NCI-H1694 (cell line): ENCODE data around the gene SFXN1.

Source experiments
- DNase-seq: peaks from one replicate; lab custom pipeline; 2025; lab: John Stamatoyannopoulos, UW

Gene SFXN1

GRCh38 chr5:175573493-175574269 lies 95.3 kb downstream of the SFXN1 start:
- DNase-seq: no peak

- no peak for DNase-seq
Observed at GRCh38 chr5:175575301-175575700, 96.9 kb downstream of the SFXN1 start.

GRCh38 chr5:175576096-175576495 lies 97.7 kb downstream of the SFXN1 start:
- no peak for DNase-seq

- no peak for DNase-seq
Observed at GRCh38 chr5:175576591-175576990, 98.2 kb downstream of the SFXN1 start.
